Measurements from ENCODE around the gene HMX1.

The HMX1 gene

DNA sequence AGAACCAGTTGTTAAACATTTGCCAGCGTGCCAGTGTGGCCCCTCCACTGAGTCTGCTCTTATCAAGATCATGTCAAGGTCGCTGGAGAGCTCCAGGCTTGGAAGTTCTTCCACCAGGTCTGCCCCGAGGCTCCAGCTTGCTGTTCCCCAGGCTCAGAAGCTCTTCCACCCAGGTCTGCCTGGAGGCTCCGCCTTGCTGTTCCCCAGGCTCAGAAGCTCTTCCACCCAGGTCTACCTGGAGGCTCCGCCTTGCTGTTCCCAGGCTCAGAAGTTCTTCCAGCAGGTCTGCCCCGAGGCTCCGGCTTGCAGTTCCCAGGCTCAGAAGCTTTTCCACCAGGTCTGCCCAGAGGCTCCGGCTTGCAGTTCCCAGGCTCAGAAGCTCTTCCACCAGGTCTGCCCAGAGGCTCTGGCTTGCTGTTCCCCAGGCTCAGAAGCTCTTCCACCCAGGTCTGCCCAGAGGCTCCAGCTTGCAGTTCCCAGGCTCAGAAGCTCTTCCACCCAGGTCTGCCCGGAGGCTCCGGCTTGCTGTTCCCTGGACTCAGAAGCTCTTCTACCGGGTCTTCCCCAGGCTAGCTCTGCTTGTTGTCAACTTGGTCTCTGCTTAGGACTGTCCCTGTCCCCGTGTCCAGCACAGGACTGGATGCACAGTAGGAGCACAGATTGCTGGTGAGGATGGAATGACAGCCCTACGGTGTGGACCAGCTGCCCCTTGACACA, 54.4 kb downstream of the HMX1 start:
- no peak for DNase-seq

Measured in SW 1271 (cell line).